ENCODE data around the gene NTNG1.
"Not testable (repeated sequence)": the region's sequence is repeated elsewhere in the genome, so short reads cannot be mapped to it uniquely, and the experiment has no call there.

NTNG1 gene

GRCh38 chr1:107147843-107148242 is 7.0 kb downstream of the NTNG1 start:
- no peak for DNase-seq

GRCh38 chr1:107149946-107150345 is 9.1 kb downstream of the NTNG1 start:
- DNase-seq: no peak

GRCh38 chr1:107151295-107151694 is 10.5 kb downstream of the NTNG1 start:
- no peak for DNase-seq

- peak; percentile 23 for DNase-seq
Observed at GRCh38 chr1:107152395-107152794, 11.6 kb downstream of the NTNG1 start.

- peak; percentile 64 for DNase-seq
Observed at GRCh38 chr1:107153014-107153413, 12.2 kb downstream of the NTNG1 start.

GRCh38 chr1:107158496-107158895 is 17.7 kb downstream of the NTNG1 start:
- DNase-seq: no peak

- no peak for DNase-seq
Observed at GRCh38 chr1:107158991-107159390, 18.2 kb downstream of the NTNG1 start.

GRCh38 chr1:107162745-107163144 is 21.9 kb downstream of the NTNG1 start:
- DNase-seq: no peak

- not testable (repeated sequence) for DNase-seq
Observed at GRCh38 chr1:107164901-107165300, 24.1 kb downstream of the NTNG1 start.

GRCh38 chr1:107169615-107170014 is 28.8 kb downstream of the NTNG1 start:
- no peak for DNase-seq

GRCh38 chr1:107171333-107171732 is 30.5 kb downstream of the NTNG1 start:
- DNase-seq: no peak

- no peak for DNase-seq
Observed at GRCh38 chr1:107172450-107173170, 31.8 kb downstream of the NTNG1 start.

- peak; percentile 97 for DNase-seq
Observed at GRCh38 chr1:107175102-107175909, 34.5 kb downstream of the NTNG1 start.

GRCh38 chr1:107181253-107181969 is 40.6 kb downstream of the NTNG1 start:
- no peak for DNase-seq

GRCh38 chr1:107183011-107183410 is 42.2 kb downstream of the NTNG1 start:
- no peak for DNase-seq

GRCh38 chr1:107184888-107185287 is 44.0 kb downstream of the NTNG1 start:
- DNase-seq: no peak

GRCh38 chr1:107187399-107187798 is 46.6 kb downstream of the NTNG1 start:
- no peak for DNase-seq

GRCh38 chr1:107188160-107188559 is 47.3 kb downstream of the NTNG1 start:
- DNase-seq: no peak

GRCh38 chr1:107194380-107194779 is 53.5 kb downstream of the NTNG1 start:
- DNase-seq: no peak

GRCh38 chr1:107195476-107195875 is 54.6 kb downstream of the NTNG1 start:
- DNase-seq: no peak

- peak; percentile 28 for DNase-seq
Observed at GRCh38 chr1:107196973-107197562, 56.2 kb downstream of the NTNG1 start.

GRCh38 chr1:107198561-107198960 is 57.7 kb downstream of the NTNG1 start:
- peak; percentile 30 for DNase-seq

GRCh38 chr1:107200631-107201030 is 59.8 kb downstream of the NTNG1 start:
- no peak for DNase-seq

Measured in NCI-H1105 treated with DMSO at 0.1 percent for 48 hours (cell line).